GM19468 (cell line): Measurements from ENCODE around the gene MCM3AP.

Experiments
- ATAC-seq: cut with Tn5 transposase; IDR thresholded peaks from one replicate; pipeline ENCODE4 v1.9.1; 2021; ENCODE audit warnings: mild to moderate bottlenecking, moderate library complexity, moderate number of reproducible peaks; ENCODE audit not compliant: unreplicated experiment; ENCODE audit errors: extremely low read depth

MCM3AP gene

GRCh38 chr21:46190491-46191131 is 94.8 kb downstream of the MCM3AP start:
- ATAC-seq, result no peak

DNA sequence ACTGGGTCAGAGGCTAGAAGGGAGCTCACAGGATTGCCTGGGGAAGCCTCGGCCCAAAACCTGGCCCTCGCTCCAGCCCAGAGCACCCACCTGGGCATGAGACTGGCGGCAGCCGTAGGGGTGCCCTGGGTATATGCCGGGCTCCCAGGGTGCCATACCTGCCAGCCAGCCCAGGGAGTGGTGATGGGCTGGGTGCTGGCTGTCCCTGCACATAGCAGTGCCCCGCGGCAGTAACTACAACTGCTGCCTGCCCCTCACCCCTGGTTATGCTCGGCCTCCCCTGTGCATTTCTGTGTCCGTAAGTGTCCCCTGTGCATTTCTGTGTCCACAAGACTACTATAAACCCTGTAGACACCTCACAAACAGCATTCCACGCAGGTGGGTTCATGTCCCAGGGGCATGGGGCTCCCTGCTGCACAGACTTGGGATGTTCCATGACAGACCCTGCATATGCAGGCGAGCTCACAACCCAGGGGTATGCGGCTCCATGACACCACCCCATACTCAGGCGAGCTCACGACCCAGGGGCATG is 95.4 kb downstream of the MCM3AP start:
- no peak for ATAC-seq

DNA sequence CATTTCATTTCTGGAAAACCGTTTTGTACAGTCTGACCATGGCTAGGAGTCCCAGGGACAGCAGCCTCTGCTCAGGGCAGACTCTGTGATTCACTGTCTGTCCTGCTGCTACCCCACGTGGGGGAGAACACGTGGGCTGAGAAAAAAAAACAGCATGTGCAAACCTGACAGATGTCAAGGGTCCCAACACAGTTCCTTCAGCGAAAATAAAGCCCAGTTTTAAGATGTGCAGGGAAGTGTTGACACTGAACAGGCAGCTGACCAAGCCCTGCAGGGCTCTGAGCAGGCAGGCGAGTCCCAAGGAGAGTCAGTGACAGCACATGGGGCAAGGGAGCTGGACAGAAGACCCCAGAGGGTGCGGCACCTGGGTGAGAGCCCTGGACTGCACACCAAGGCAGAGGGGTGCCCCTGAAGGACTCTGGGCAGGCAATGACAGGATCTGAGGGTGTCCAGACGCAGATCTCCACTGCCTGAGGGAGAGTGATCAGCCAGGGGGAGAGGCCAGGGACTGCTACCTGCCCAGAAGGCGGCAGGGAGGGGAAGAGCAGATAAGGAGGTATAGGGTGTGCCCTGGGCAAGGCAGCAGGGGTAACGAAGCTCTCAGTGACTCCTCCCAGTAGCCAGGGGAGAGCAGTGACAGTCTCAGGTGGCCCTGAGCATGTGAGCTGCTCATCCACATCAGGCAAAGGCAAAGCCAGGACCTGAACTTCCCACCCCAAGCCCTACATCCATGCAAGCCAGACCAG is 96.0 kb downstream of the MCM3AP start:
- no peak for ATAC-seq

GRCh38 chr21:46188226-46189212 is 96.9 kb downstream of the MCM3AP start:
- no peak for ATAC-seq

DNA sequence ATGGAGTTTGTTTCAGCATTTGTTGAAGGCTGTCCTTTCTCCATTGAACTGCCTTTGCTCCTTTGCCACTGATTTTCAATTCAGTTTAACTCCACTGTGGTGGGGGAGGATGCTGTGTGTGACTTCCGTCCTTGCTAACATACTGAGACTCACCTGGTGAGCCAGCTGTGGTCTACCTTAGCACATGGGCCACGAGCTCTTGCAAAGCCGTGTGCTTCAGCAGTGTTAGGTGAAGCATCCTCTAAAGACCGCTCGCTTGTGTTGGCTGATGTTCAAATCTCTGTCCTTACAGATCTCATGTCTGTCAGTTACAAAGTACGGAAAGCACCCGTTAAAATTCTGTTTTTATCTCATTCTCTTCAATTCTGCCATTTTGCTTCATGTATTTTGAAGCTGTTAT is 97.6 kb downstream of the MCM3AP start:
- no peak for ATAC-seq

DNA sequence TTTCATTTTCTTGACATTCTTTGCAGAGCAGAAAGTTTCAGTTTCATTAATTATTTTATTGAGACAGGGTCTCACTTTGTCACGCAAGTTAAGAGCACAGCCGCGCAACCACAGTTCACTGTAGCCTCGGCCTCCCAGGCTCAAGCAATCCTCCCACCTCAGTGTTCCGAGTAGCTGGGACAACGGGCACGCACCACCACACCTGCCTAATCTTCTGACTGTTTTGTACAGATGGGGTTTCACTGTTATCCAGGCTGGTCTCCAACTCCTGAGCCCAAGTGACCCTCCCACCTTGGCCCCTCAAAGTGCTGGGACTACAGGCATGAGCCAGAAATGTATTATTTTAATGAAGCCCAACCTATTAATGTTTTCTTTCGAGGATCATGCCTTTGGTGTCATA is 98.2 kb downstream of the MCM3AP start:
- ATAC-seq, result no peak

GRCh38 chr21:46185716-46186115 is 99.7 kb downstream of the MCM3AP start:
- ATAC-seq, result no peak
